ENCODE measurements around the gene HSP90AB1. TPM values are rescaled to one million over a fixed set of nuclear protein-coding genes. Genes with fewer than 3 reads are reported as not detected.

The HSP90AB1 gene
- total RNA-seq, 8 experiments from 2014 or later, result 588 to 1,345 (median 878) TPM

GRCh38 chr6:44270526-44271405, 23.9 kb downstream of the HSP90AB1 start:
- H3K4me3 ChIP-seq, result peak overlapping the region; percentile 51 to 95 (median 79)
- 0% methylated on average over 1 of the region's 90 CpGs; no CpG with 5 or more reads in 9 of the 10 experiments for WGBS, 10 experiments
- in situ Hi-C loops (cut with MboI; ENCODE audit: low pct_unique_long_range_greater_than_20kb in 2 of 9, low sequenced_read_pairs in 9 of 9, unreplicated experiment in 9 of 9), result loop anchor here in 1 of 9 experiments (10.0 kb wide), 1 partner anchor 64 kb away; no protein-coding TSS in a partner anchor
- H3K27ac ChIP-seq, result peak overlapping the region; percentile 90 to 93
- peak in 6 of 8 experiments; percentile 53 to 75 (median 68) for ATAC-seq (replicated peaks in 6 of 8)
- H3K4me1 ChIP-seq (replicated peaks in 1 of 2), result peaks cover 30 to 46% of the 10 kb centered on the region in 2 donors

- Histone ChIP-seq H3K4me1 (replicated peaks in 1 of 2) (peaks cover 29 to 51% of the 10 kb centered on the region in 2 donors), H3K27ac (peak overlapping the region; percentile 19 to 90), H3K4me3 (peak overlapping the region; percentile 51 to 95 (median 79))
- ATAC-seq (replicated peaks in 6 of 8), result peak in 5 of 8 experiments; percentile 3 to 10 (median 5)
- in situ Hi-C loops (cut with MboI; ENCODE audit: low pct_unique_long_range_greater_than_20kb in 2 of 9, low sequenced_read_pairs in 9 of 9, unreplicated experiment in 9 of 9), result loop anchor here in 1 of 9 experiments (10.0 kb wide), 1 partner anchor 63 kb away; no protein-coding TSS in a partner anchor
- WGBS, 10 experiments, result 20 to 100% (median 93%) methylated on average over 1 to 3 of the region's 6 CpGs; no CpG with 5 or more reads in 7 of the 10 experiments
Observed at GRCh38 chr6:44271406-44271723, 24.5 kb downstream of the HSP90AB1 start.

GRCh38 chr6:44271914-44272313, 25.0 kb downstream of the HSP90AB1 start:
- in situ Hi-C loops (cut with MboI; ENCODE audit: low pct_unique_long_range_greater_than_20kb in 2 of 9, low sequenced_read_pairs in 9 of 9, unreplicated experiment in 9 of 9), result loop anchor here in 1 of 9 experiments (10.0 kb wide), 1 partner anchor 63 kb away; no protein-coding TSS in a partner anchor
- WGBS, 10 experiments, result no CpG with 5 or more reads among the region's 3 CpGs
- peaks cover 29 to 55% of the 10 kb centered on the region in 2 donors for H3K4me1 ChIP-seq (replicated peaks in 1 of 2)
- peak overlapping the region in 4 of 5 donors; percentile 51 to 95 (median 82) for H3K4me3 ChIP-seq
- no peak overlapping the region for H3K27ac ChIP-seq
- no peak for ATAC-seq (replicated peaks in 6 of 8)

GRCh38 chr6:44272529-44272928, 25.6 kb downstream of the HSP90AB1 start:
- Histone ChIP-seq H3K4me3 (no peak overlapping the region), H3K27ac (no peak overlapping the region), H3K4me1 (replicated peaks in 1 of 2) (peaks cover 29 to 52% of the 10 kb centered on the region in 2 donors)
- WGBS, 10 experiments, result 38 to 100% (median 96%) methylated on average over 1 to 3 of the region's 3 CpGs; no CpG with 5 or more reads in 2 of the 10 experiments
- in situ Hi-C loops (cut with MboI; ENCODE audit: low pct_unique_long_range_greater_than_20kb in 2 of 9, low sequenced_read_pairs in 9 of 9, unreplicated experiment in 9 of 9), result loop anchor here in 1 of 9 experiments (10.0 kb wide), 1 partner anchor 62 kb away; no protein-coding TSS in a partner anchor
- no peak for ATAC-seq (replicated peaks in 6 of 8)

GRCh38 chr6:44272999-44273566, 26.2 kb downstream of the HSP90AB1 start:
- 0 to 100% (median 93%) methylated on average over 1 to 15 of the region's 23 CpGs; no CpG with 5 or more reads in 1 of the 10 experiments for WGBS, 10 experiments
- Histone ChIP-seq H3K27ac (no peak overlapping the region), H3K4me1 (replicated peaks in 1 of 2) (peaks cover 29 to 48% of the 10 kb centered on the region in 2 donors), H3K4me3 (no peak overlapping the region)
- ATAC-seq (replicated peaks in 6 of 8), result no peak
- in situ Hi-C loops (cut with MboI; ENCODE audit: low pct_unique_long_range_greater_than_20kb in 2 of 9, low sequenced_read_pairs in 9 of 9, unreplicated experiment in 9 of 9), result loop anchor here in 1 of 9 experiments (10.0 kb wide), 1 partner anchor 62 kb away; no protein-coding TSS in a partner anchor

GRCh38 chr6:44273617-44274016, 26.7 kb downstream of the HSP90AB1 start:
- Histone ChIP-seq H3K4me1 (replicated peaks in 1 of 2) (peaks cover 23 to 42% of the 10 kb centered on the region in 2 donors), H3K27ac (no peak overlapping the region), H3K4me3 (no peak overlapping the region)
- WGBS, 10 experiments, result 0 to 100% methylated on average over 1 of the region's 1 CpG; no CpG with 5 or more reads in 8 of the 10 experiments
- in situ Hi-C loops (cut with MboI; ENCODE audit: low pct_unique_long_range_greater_than_20kb in 2 of 9, low sequenced_read_pairs in 9 of 9, unreplicated experiment in 9 of 9), result loop anchor here in 1 of 9 experiments (10.0 kb wide), 1 partner anchor 61 kb away; no protein-coding TSS in a partner anchor
- ATAC-seq (replicated peaks in 6 of 8), result no peak

- no peak overlapping the region for H3K4me3 ChIP-seq
- no peak for ATAC-seq (replicated peaks in 6 of 8)
- whole genome bisulfite sequencing, 10 experiments, result 93 to 100% (median 99%) methylated on average over 1 to 36 of the region's 59 CpGs; no CpG with 5 or more reads in 3 of the 10 experiments
- in situ Hi-C loops (cut with MboI; ENCODE audit: low pct_unique_long_range_greater_than_20kb in 2 of 9, low sequenced_read_pairs in 9 of 9, unreplicated experiment in 9 of 9), result loop anchor here in 1 of 9 experiments (10.0 kb wide), 1 partner anchor 59 kb away; no protein-coding TSS in a partner anchor
- H3K27ac ChIP-seq, result no peak overlapping the region
- peaks cover 11 to 26% of the 10 kb centered on the region in 2 donors for H3K4me1 ChIP-seq (replicated peaks in 1 of 2)
Observed at GRCh38 chr6:44275271-44275748, 28.4 kb downstream of the HSP90AB1 start.

GRCh38 chr6:44275749-44276648, 29.1 kb downstream of the HSP90AB1 start:
- no peak overlapping the region for H3K4me3 ChIP-seq
- peak overlapping the region in 1 of 2 donors; percentile 61 for H3K27ac ChIP-seq
- H3K4me1 ChIP-seq (replicated peaks in 1 of 2), result peaks cover 11 to 26% of the 10 kb centered on the region in 2 donors
- in situ Hi-C loops (cut with MboI; ENCODE audit: low pct_unique_long_range_greater_than_20kb in 2 of 9, low sequenced_read_pairs in 9 of 9, unreplicated experiment in 9 of 9), result loop anchor here in 1 of 9 experiments (10.0 kb wide), 1 partner anchor 59 kb away; no protein-coding TSS in a partner anchor
- WGBS, 10 experiments, result 7 to 89% (median 86%) methylated on average over 3 to 5 of the region's 109 CpGs; no CpG with 5 or more reads in 7 of the 10 experiments
- peak in 4 of 8 experiments; percentile 29 to 94 (median 88) for ATAC-seq (replicated peaks in 6 of 8)

GRCh38 chr6:44276667-44277640, 30.1 kb downstream of the HSP90AB1 start:
- no peak overlapping the region for H3K4me3 ChIP-seq
- H3K27ac ChIP-seq, result peak overlapping the region in 1 of 2 donors; percentile 61
- peaks cover 4 to 21% of the 10 kb centered on the region in 2 donors for H3K4me1 ChIP-seq (replicated peaks in 1 of 2)
- no peak for ATAC-seq (replicated peaks in 6 of 8)
- 50 to 100% (median 72%) methylated on average over 1 to 6 of the region's 23 CpGs; no CpG with 5 or more reads in 3 of the 10 experiments for WGBS, 10 experiments
- in situ Hi-C loops (cut with MboI; ENCODE audit: low pct_unique_long_range_greater_than_20kb in 2 of 9, low sequenced_read_pairs in 9 of 9, unreplicated experiment in 9 of 9), result loop anchor here in 1 of 9 experiments (10.0 kb wide), 1 partner anchor 58 kb away; no protein-coding TSS in a partner anchor

- Histone ChIP-seq H3K4me1 (replicated peaks in 1 of 2) (peaks cover 0 to 16% of the 10 kb centered on the region in 2 donors), H3K4me3 (no peak overlapping the region), H3K27ac (no peak overlapping the region)
- no peak for ATAC-seq (replicated peaks in 6 of 8)
- in situ Hi-C loops (cut with MboI; ENCODE audit: low pct_unique_long_range_greater_than_20kb in 2 of 9, low sequenced_read_pairs in 9 of 9, unreplicated experiment in 9 of 9), result loop anchor here in 1 of 9 experiments (10.0 kb wide), 1 partner anchor 57 kb away; no protein-coding TSS in a partner anchor
- 0 to 100% (median 78%) methylated on average over 1 to 2 of the region's 7 CpGs; no CpG with 5 or more reads in 6 of the 10 experiments for WGBS, 10 experiments
Observed at GRCh38 chr6:44277763-44278162, 30.9 kb downstream of the HSP90AB1 start.

- no peak overlapping the region for H3K4me3 ChIP-seq
- in situ Hi-C loops (cut with MboI; ENCODE audit: low pct_unique_long_range_greater_than_20kb in 2 of 9, low sequenced_read_pairs in 9 of 9, unreplicated experiment in 9 of 9), result loop anchor here in 1 of 9 experiments (10.0 kb wide), 1 partner anchor 56 kb away; no protein-coding TSS in a partner anchor
- WGBS, 10 experiments, result 0 to 80% (median 50%) methylated on average over 1 to 3 of the region's 3 CpGs; no CpG with 5 or more reads in 3 of the 10 experiments
- H3K27ac ChIP-seq, result no peak overlapping the region
- no peak for ATAC-seq (replicated peaks in 6 of 8)
- H3K4me1 ChIP-seq (replicated peaks in 1 of 2), result peaks cover 0 to 16% of the 10 kb centered on the region in 2 donors
Observed at GRCh38 chr6:44278315-44278714, 31.4 kb downstream of the HSP90AB1 start.
